OCI-LY1 (cell line): ENCODE results near the gene ZBED3.

ENCODE experiments used
- H2AFZ ChIP-seq: fragments of 200-600 bp; sonication (generic), shearing (Covaris generic); 2 replicates; pipeline ENCODE4 v1.6.0; 2014; ENCODE audit warnings: antibody characterized with exemption, mild to moderate bottlenecking, low read length
- H3F3A ChIP-seq: fragments of 200-600 bp; sonication (generic), shearing (Covaris generic); 2 replicates; pipeline ENCODE4 v1.6.0; 2014; ENCODE audit warnings: mild to moderate bottlenecking, antibody characterized with exemption, low read length, moderate library complexity; ENCODE audit not compliant: insufficient read depth
- H3K27ac ChIP-seq: fragments of 200-600 bp; sonication (generic); 2 replicates; pipeline ENCODE4 v1.5.1; 2014; ENCODE audit warnings: low read length, mixed run types, mild to moderate bottlenecking, low read depth; ENCODE audit not compliant: poor library complexity, severe bottlenecking
- H3K27me3 ChIP-seq: fragments of 200-600 bp; sonication (generic); 2 replicates; pipeline ENCODE4 v1.6.0; 2014; ENCODE audit warnings: antibody characterized with exemption, mild to moderate bottlenecking, low read length, moderate library complexity; ENCODE audit not compliant: insufficient read depth
- H3K36me3 ChIP-seq: fragments of 200-600 bp; sonication (generic); 2 replicates; pipeline ENCODE4 v1.6.1; 2014; ENCODE audit warnings: mild to moderate bottlenecking, antibody characterized with exemption, low read length, moderate library complexity, mixed read lengths; ENCODE audit not compliant: insufficient read depth
- H3K4me1 ChIP-seq: fragments of 200-600 bp; sonication (generic); 2 replicates; pipeline ENCODE4 v1.5.1; 2014; ENCODE audit warnings: mild to moderate bottlenecking, low read length, moderate library complexity; ENCODE audit not compliant: insufficient read depth, severe bottlenecking
- H3K4me2 ChIP-seq: fragments of 200-600 bp; sonication (generic), shearing (Covaris generic); 2 replicates; pipeline ENCODE4 v1.6.1; 2014; ENCODE audit warnings: low read length
- H3K4me3 ChIP-seq: fragments of 200-600 bp; sonication (generic); 2 replicates; pipeline ENCODE4 v1.5.1; 2014; ENCODE audit warnings: low read length, low read depth, mild to moderate bottlenecking, mixed read lengths; ENCODE audit not compliant: poor library complexity, severe bottlenecking
- H3K79me2 ChIP-seq: fragments of 200-600 bp; shearing (Covaris generic); 2 replicates; pipeline ENCODE4 v1.6.1; 2016; ENCODE audit warnings: mixed run types, low read length, mixed read lengths; ENCODE audit not compliant: insufficient read depth
- H3K9ac ChIP-seq: fragments of 200-600 bp; sonication (generic), shearing (Covaris generic); 2 replicates; pipeline ENCODE4 v1.6.1; 2014; ENCODE audit warnings: mild to moderate bottlenecking, low read length, mixed read lengths
- H3K9me2 ChIP-seq: fragments of 200-600 bp; sonication (generic), shearing (Covaris generic); 2 replicates; pipeline ENCODE4 v1.6.1; 2014; ENCODE audit warnings: low read depth, mild to moderate bottlenecking, low read length, mixed read lengths
- H3K9me3 ChIP-seq: fragments of 200-600 bp; shearing (Covaris generic); 2 replicates; pipeline ENCODE4 v1.6.1; 2014; ENCODE audit warnings: low read length, mixed read lengths
- H4K20me1 ChIP-seq: fragments of 200-600 bp; sonication (generic), shearing (Covaris generic); 2 replicates; pipeline ENCODE4 v1.6.0; 2016; ENCODE audit warnings: mild to moderate bottlenecking, low read length; ENCODE audit not compliant: insufficient read depth
- EZH2 ChIP-seq: fragments of 200-600 bp; sonication (generic), shearing (Covaris generic); IDR thresholded peaks from 2 replicates; pipeline ENCODE4 v1.8.0; 2017; ENCODE audit warnings: borderline replicate concordance, mixed run types, mild to moderate bottlenecking, antibody characterized with exemption, low read length, moderate library complexity, mixed read lengths
- TF ChIP-seq, protein P1 (sequence below): fragments of 200-600 bp; sonication (generic), shearing (Covaris generic); IDR thresholded peaks from 2 replicates; pipeline ENCODE4 v1.5.1; 2017; ENCODE audit warnings: mild to moderate bottlenecking, antibody characterized with exemption, low read length, moderate library complexity, mixed read lengths

Gene ZBED3

DNA sequence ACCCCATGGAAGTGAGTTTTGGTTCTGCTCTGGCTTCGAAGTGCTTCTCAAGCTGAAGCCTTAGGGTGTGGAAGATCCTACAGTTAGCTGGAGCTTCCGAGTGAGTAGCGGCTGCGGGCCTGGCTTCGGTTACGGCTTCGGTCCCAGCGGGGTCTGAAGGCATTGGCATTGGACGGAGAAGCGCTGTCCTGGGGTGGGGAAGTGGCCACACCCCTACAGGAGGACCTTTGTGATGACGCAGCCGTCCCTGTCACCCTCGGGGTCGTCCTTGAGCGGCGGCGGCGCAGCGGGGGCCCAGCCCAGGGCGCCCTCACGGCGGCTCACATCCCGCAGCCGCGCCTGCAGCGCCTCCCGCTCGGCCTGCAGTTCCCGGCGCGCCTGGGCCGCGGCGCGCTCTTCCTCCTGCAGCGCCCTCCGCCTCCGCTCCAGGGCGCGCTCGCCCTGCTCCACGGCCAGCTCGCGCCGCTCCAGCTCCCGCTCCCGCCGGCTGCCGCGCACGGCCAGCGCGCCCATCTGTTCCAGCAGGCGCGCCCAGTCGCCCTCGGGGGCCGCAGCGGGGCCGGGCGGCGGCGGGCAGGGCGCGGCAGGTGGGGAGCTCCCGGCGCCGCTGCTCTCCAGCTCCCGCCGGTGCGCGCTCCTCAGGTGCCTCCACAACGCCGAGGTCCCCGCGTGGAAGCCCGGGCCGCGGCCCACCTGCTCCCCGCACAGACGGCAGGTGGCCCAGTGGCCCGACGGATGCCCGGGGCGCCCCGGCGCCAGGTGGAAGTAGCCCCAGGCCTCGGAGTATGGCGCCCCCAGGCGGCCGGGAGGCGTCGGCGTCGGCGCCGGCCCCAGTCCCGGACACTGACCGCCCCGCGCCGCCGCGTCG lies 9.9 kb downstream of the ZBED3 start:
- no peaks in the 10 kb centered on the region for H4K20me1 ChIP-seq
- no peaks in the 10 kb centered on the region for H3K9me2 ChIP-seq
- H3K9ac ChIP-seq, result peak overlapping the region; percentile 48; the same call in 1 of the 2 replicates
- no peaks in the 10 kb centered on the region for H3K9me3 ChIP-seq
- TF ChIP-seq, protein P1, sequence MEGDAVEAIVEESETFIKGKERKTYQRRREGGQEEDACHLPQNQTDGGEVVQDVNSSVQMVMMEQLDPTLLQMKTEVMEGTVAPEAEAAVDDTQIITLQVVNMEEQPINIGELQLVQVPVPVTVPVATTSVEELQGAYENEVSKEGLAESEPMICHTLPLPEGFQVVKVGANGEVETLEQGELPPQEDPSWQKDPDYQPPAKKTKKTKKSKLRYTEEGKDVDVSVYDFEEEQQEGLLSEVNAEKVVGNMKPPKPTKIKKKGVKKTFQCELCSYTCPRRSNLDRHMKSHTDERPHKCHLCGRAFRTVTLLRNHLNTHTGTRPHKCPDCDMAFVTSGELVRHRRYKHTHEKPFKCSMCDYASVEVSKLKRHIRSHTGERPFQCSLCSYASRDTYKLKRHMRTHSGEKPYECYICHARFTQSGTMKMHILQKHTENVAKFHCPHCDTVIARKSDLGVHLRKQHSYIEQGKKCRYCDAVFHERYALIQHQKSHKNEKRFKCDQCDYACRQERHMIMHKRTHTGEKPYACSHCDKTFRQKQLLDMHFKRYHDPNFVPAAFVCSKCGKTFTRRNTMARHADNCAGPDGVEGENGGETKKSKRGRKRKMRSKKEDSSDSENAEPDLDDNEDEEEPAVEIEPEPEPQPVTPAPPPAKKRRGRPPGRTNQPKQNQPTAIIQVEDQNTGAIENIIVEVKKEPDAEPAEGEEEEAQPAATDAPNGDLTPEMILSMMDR, result peak; percentile 81
- no peak for TF ChIP-seq EZH2
- H3F3A ChIP-seq, result no peaks in the 10 kb centered on the region
- no peaks in the 10 kb centered on the region for H3K79me2 ChIP-seq
- peak overlapping the region; percentile 54 for H3K4me3 ChIP-seq
- no peak overlapping the region for H2AFZ ChIP-seq
- H3K4me2 ChIP-seq, result peak overlapping the region; percentile 67
- H3K4me1 ChIP-seq, result peaks cover 12% of the 10 kb centered on the region
- H3K36me3 ChIP-seq, result no peaks in the 10 kb centered on the region; the same call in 1 of the 2 replicates
- H3K27me3 ChIP-seq, result no peaks in the 10 kb centered on the region
- no peak overlapping the region for H3K27ac ChIP-seq

DNA sequence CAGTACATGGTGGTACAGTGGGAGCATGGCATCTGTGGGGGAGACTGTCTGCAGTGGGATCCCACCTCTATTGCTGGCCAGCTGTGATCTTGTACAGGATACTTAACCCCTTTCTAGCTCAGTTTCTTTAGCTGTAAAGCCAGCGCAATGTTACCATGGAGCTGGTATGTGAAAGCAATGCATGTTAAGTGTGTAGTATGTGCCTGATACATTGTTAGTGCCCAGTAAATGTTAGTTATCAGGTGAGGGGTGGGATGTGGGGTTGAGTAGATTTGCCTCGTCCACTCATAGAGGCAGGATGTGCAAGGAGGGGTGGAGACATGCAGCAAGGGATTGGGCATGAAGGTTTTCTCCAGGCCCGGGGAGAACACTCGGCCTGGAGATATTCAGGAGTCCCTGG lies 12.3 kb downstream of the ZBED3 start:
- Histone ChIP-seq H3K9me2 (no peaks in the 10 kb centered on the region), H3F3A (no peaks in the 10 kb centered on the region), H3K4me2 (no peak overlapping the region), H4K20me1 (no peaks in the 10 kb centered on the region), H3K4me1 (peaks cover 12% of the 10 kb centered on the region), H2AFZ (no peak overlapping the region), H3K9me3 (no peaks in the 10 kb centered on the region), H3K36me3 (peaks cover 9% of the 10 kb centered on the region; the same call in 1 of the 2 replicates), H3K27me3 (no peaks in the 10 kb centered on the region), H3K9ac (no peak overlapping the region), H3K4me3 (no peak overlapping the region), H3K79me2 (no peaks in the 10 kb centered on the region), H3K27ac (no peak overlapping the region)
- TF ChIP-seq EZH2, result no peak
- TF ChIP-seq, protein P1, result no peak

DNA sequence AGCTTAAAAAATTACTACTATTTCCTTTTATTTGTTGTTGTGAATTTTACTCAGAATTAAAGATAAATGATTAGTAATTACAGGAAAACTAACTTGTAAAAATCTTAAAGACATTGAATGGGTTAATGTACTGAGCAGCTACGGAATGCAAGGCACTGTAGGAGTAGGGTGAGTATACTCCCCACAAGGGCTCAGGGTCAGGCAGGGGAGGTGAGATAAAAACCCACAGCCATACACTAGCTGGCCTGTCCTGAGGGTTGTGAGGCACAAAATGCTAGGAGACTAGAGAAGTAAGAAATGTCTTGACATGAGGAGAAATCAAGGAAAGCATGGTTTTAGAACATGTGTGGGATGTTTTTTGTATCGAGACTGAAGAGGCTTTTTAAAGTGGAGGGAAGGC lies 13.4 kb downstream of the ZBED3 start:
- H3K79me2 ChIP-seq, result no peaks in the 10 kb centered on the region
- H3K27me3 ChIP-seq, result no peaks in the 10 kb centered on the region
- TF ChIP-seq, protein P1, result no peak
- no peak for TF ChIP-seq EZH2
- no peaks in the 10 kb centered on the region for H4K20me1 ChIP-seq
- H3K27ac ChIP-seq, result no peak overlapping the region
- no peak overlapping the region for H3K9ac ChIP-seq
- H3F3A ChIP-seq, result no peaks in the 10 kb centered on the region
- H3K4me2 ChIP-seq, result no peak overlapping the region
- H3K4me1 ChIP-seq, result peaks cover 12% of the 10 kb centered on the region
- no peaks in the 10 kb centered on the region for H3K9me3 ChIP-seq
- no peak overlapping the region for H3K4me3 ChIP-seq
- H3K9me2 ChIP-seq, result no peaks in the 10 kb centered on the region
- H3K36me3 ChIP-seq, result peaks cover 9% of the 10 kb centered on the region; the same call in 1 of the 2 replicates
- H2AFZ ChIP-seq, result no peak overlapping the region
